Measurements from ENCODE around the gene SNAP91.
"Not testable (repeated sequence)": the region's sequence is repeated elsewhere in the genome, so short reads cannot be mapped to it uniquely, and the experiment has no call there.

Gene SNAP91

GRCh38 chr6:83708970-83709747 lies at the start of gene SNAP91:
Gene SNAP91 (minus strand): TSS chr6:83709101. CDS start chr6:83707927, 1,174 bp downstream.
- DNase-seq (ENCODE audit: low read depth) = no peak

GRCh38 chr6:83758533-83758932 lies 49.6 kb upstream of the SNAP91 start:
- no peak for DNase-seq (ENCODE audit: low read depth)

- DNase-seq (ENCODE audit: low read depth) = no peak
These were observed 48.1 kb upstream of the SNAP91 start for GRCh38 chr6:83757021-83757420.

- no peak for DNase-seq (ENCODE audit: low read depth)
These were observed 47.7 kb upstream of the SNAP91 start for GRCh38 chr6:83756565-83756964.

GRCh38 chr6:83752375-83752774 lies 43.5 kb upstream of the SNAP91 start:
- DNase-seq (ENCODE audit: low read depth) = not testable (repeated sequence)

GRCh38 chr6:83741089-83741488 lies 32.2 kb upstream of the SNAP91 start:
- DNase-seq (ENCODE audit: low read depth) = no peak

- DNase-seq (ENCODE audit: low read depth) = no peak
These were observed 26.6 kb upstream of the SNAP91 start for GRCh38 chr6:83735461-83735860.

GRCh38 chr6:83729871-83730270 lies 21.0 kb upstream of the SNAP91 start:
- DNase-seq (ENCODE audit: low read depth) = no peak

- DNase-seq (ENCODE audit: low read depth) = no peak
These were observed 14.0 kb upstream of the SNAP91 start for GRCh38 chr6:83722876-83723275.

GRCh38 chr6:83717809-83718208 lies 8.9 kb upstream of the SNAP91 start:
- DNase-seq (ENCODE audit: low read depth) = no peak

- no peak for DNase-seq (ENCODE audit: low read depth)
These were observed 3.1 kb upstream of the SNAP91 start for GRCh38 chr6:83711958-83712357.

- DNase-seq (ENCODE audit: low read depth) = no peak
These were observed 798 bp upstream of the SNAP91 start for GRCh38 chr6:83709748-83710050.

- DNase-seq (ENCODE audit: low read depth) = no peak
These were observed 343 bp downstream of the SNAP91 start for GRCh38 chr6:83708546-83708969.

- no peak for DNase-seq (ENCODE audit: low read depth)
These were observed 914 bp downstream of the SNAP91 start for GRCh38 chr6:83707829-83708545.

GRCh38 chr6:83702749-83703148 lies 6.2 kb downstream of the SNAP91 start:
- no peak for DNase-seq (ENCODE audit: low read depth)

GRCh38 chr6:83702077-83702476 lies 6.8 kb downstream of the SNAP91 start:
- DNase-seq (ENCODE audit: low read depth) = no peak

- no peak for DNase-seq (ENCODE audit: low read depth)
These were observed 12.2 kb downstream of the SNAP91 start for GRCh38 chr6:83696674-83697073.

- no peak for DNase-seq (ENCODE audit: low read depth)
These were observed 23.4 kb downstream of the SNAP91 start for GRCh38 chr6:83685481-83685880.

- DNase-seq (ENCODE audit: low read depth) = no peak
These were observed 31.1 kb downstream of the SNAP91 start for GRCh38 chr6:83677791-83678190.

GRCh38 chr6:83637953-83638352 lies 70.9 kb downstream of the SNAP91 start:
- DNase-seq (ENCODE audit: low read depth) = no peak

- no peak for DNase-seq (ENCODE audit: low read depth)
These were observed 72.1 kb downstream of the SNAP91 start for GRCh38 chr6:83636800-83637199.

- no peak for DNase-seq (ENCODE audit: low read depth)
These were observed 75.3 kb downstream of the SNAP91 start for GRCh38 chr6:83633609-83634008.

- no peak for DNase-seq (ENCODE audit: low read depth)
These were observed 75.8 kb downstream of the SNAP91 start for GRCh38 chr6:83633149-83633548.

GRCh38 chr6:83629908-83630307 lies 79.0 kb downstream of the SNAP91 start:
- DNase-seq (ENCODE audit: low read depth) = not testable (repeated sequence)
